GM18526 (cell line): ENCODE data around the gene KCNQ1.

ENCODE experiments used
- POLR2A ChIP-seq: IDR thresholded peaks from 3 replicates; pipeline ENCODE4 v1.6.1; 2011; ENCODE audit not compliant: insufficient read length; ENCODE audit errors: extremely low read depth

The KCNQ1 gene

GRCh38 chr11:2565447-2566222 lies 120.8 kb downstream of the KCNQ1 start:
- TF ChIP-seq POLR2A: no peak

- no peak for TF ChIP-seq POLR2A
Measured at GRCh38 chr11:2566223-2567025, 121.6 kb downstream of the KCNQ1 start.

- no peak for TF ChIP-seq POLR2A
Measured at GRCh38 chr11:2567026-2567671, 122.3 kb downstream of the KCNQ1 start.

- no peak for TF ChIP-seq POLR2A
Measured at GRCh38 chr11:2569321-2569721, 124.5 kb downstream of the KCNQ1 start.

- no peak for TF ChIP-seq POLR2A
Measured at GRCh38 chr11:2569731-2570210, 125.0 kb downstream of the KCNQ1 start.

GRCh38 chr11:2570211-2570811 lies 125.5 kb downstream of the KCNQ1 start:
- no peak for TF ChIP-seq POLR2A

GRCh38 chr11:2570841-2571597 lies 126.2 kb downstream of the KCNQ1 start:
- no peak for TF ChIP-seq POLR2A

GRCh38 chr11:2571598-2572281 lies 126.9 kb downstream of the KCNQ1 start:
- no peak for TF ChIP-seq POLR2A

GRCh38 chr11:2572491-2573239 lies 127.9 kb downstream of the KCNQ1 start:
- no peak for TF ChIP-seq POLR2A

- TF ChIP-seq POLR2A: no peak
Measured at GRCh38 chr11:2573240-2574042, 128.6 kb downstream of the KCNQ1 start.

- no peak for TF ChIP-seq POLR2A
Measured at GRCh38 chr11:2574043-2574552, 129.3 kb downstream of the KCNQ1 start.
